Fibroblast of mammary gland (primary cell): ENCODE results near the gene CDAN1.

Experiments used
- DNase-seq: peaks from one replicate; pipeline ENCODE4 v3.0.0-alpha.2; 2010; ENCODE audit warnings: low read depth
- H3K4me3 ChIP-seq: 2 replicates; pipeline ENCODE4 v1.5.1; 2011; ENCODE audit warnings: low read depth, mild to moderate bottlenecking, low read length, moderate library complexity; ENCODE audit not compliant: control insufficient read depth
- CTCF ChIP-seq: conservative IDR thresholded peaks from 2 replicates; pipeline ENCODE4 v1.5.1; 2011; ENCODE audit warnings: low read depth, low read length, inconsistent platforms; ENCODE audit not compliant: control insufficient read depth, insufficient read depth

The CDAN1 gene

GRCh38 chr15:42729409-42729808 lies 7.5 kb downstream of the CDAN1 start:
- no peak for TF ChIP-seq CTCF
- H3K4me3 ChIP-seq = no peak overlapping the region
- DNase-seq = no peak

GRCh38 chr15:42728972-42729371 lies 8.0 kb downstream of the CDAN1 start:
- no peak for DNase-seq
- TF ChIP-seq CTCF = no peak
- no peak overlapping the region for H3K4me3 ChIP-seq

- TF ChIP-seq CTCF = no peak
- no peak overlapping the region for H3K4me3 ChIP-seq
Measured at GRCh38 chr15:42728560-42728959, 8.4 kb downstream of the CDAN1 start.

GRCh38 chr15:42727750-42728381 lies 9.1 kb downstream of the CDAN1 start:
- no peak for TF ChIP-seq CTCF
- no peak overlapping the region for H3K4me3 ChIP-seq
- no peak for DNase-seq

More at GRCh38 chr15:42728560-42728959, 8.4 kb downstream of the CDAN1 start:
- DNase-seq = no peak

GRCh38 chr15:42726114-42726513 lies 10.8 kb downstream of the CDAN1 start:
- no peak for DNase-seq
- H3K4me3 ChIP-seq = no peak overlapping the region
- TF ChIP-seq CTCF = no peak

- TF ChIP-seq CTCF = no peak
- H3K4me3 ChIP-seq = no peak overlapping the region
- DNase-seq = peak; percentile 26
Measured at GRCh38 chr15:42725331-42725903, 11.5 kb downstream of the CDAN1 start.
